Measurements from ENCODE around the gene SEZ6L2. TPM values are rescaled to one million over a fixed set of nuclear protein-coding genes. Genes with fewer than 3 reads are reported as not detected.

SEZ6L2 gene
- total RNA-seq, 6 experiments from 2014 or later = 0.15 to 0.56 (median 0.32) TPM

DNA sequence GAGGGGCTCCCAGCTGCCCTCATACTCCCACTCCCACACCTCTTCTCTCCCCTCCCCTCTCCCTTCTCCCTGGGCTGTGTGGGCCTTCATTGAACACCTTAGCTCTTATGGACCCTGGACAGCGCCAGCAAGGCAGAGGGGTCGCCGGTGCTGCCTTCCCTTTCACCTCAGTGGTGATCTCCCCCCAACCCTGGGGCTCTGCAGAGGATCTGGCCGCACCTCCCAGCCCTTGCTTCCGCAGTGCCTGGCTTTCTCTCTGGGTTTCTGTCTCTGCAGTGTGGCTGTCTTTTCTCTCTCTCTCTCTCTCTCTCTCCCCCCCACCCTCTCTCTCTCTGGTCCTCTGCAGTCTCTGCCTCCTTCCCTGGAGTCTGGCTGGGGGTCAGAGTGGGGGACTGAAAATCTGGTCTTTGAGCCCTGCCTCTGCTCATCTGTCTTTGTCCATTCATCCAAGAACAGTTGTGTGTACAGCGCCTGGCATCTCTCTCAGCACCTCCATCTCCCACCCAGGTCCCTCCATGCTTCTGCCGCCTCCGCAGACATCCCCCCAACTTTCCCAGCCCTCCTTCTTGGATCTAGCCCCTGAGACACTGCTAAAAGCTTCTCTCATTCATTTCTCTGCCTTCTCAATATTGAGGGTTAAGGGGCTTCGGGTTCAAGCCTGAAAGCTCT lies 1.1 kb downstream of the SEZ6L2 start:
- Histone ChIP-seq H3K36me3 (no peaks in the 10 kb centered on the region), H3K27me3 (no peaks in the 10 kb centered on the region), H3K4me3 (no peak overlapping the region), H3K4me1 (no peaks in the 10 kb centered on the region), H3K27ac (no peak overlapping the region), H3K9me3 (no peaks in the 10 kb centered on the region)
- WGBS (ENCODE audit: insufficient coverage, low coverage, low lambda C conversion rate, missing lambda C conversion rate) = 5% methylated on average over 9 of the region's 9 CpGs
- ATAC-seq (no peak), DNase-seq (no peak)
- intact Hi-C loops (cut with DNase I) = no loop called here
- TF ChIP-seq, protein P1, sequence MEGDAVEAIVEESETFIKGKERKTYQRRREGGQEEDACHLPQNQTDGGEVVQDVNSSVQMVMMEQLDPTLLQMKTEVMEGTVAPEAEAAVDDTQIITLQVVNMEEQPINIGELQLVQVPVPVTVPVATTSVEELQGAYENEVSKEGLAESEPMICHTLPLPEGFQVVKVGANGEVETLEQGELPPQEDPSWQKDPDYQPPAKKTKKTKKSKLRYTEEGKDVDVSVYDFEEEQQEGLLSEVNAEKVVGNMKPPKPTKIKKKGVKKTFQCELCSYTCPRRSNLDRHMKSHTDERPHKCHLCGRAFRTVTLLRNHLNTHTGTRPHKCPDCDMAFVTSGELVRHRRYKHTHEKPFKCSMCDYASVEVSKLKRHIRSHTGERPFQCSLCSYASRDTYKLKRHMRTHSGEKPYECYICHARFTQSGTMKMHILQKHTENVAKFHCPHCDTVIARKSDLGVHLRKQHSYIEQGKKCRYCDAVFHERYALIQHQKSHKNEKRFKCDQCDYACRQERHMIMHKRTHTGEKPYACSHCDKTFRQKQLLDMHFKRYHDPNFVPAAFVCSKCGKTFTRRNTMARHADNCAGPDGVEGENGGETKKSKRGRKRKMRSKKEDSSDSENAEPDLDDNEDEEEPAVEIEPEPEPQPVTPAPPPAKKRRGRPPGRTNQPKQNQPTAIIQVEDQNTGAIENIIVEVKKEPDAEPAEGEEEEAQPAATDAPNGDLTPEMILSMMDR (IDR thresholded peaks at IDR 0.05) = no peak
- no peak for TF ChIP-seq POLR2A (IDR thresholded peaks at IDR 0.05)

DNA sequence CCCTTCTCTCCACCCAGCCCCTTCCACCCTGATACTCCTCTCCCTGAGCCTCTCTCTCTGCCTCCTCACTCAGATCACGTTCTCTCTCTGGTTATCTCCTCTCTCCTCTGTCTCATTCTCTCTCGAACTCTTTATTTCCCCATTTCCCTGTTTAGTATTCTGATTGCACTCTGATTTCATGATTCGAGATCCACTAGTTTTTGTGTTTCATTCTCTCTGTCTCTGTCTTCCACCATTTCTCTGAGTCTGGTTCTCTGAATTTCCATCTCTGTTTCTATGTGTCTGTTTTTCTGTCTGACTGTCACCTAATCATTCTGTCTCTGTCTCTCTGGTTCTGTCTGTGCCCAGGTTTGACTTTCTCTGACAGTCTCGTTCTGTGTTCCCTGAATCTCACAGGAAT lies 2.0 kb downstream of the SEZ6L2 start:
- intact Hi-C loops (cut with DNase I) = no loop called here
- no peaks in the 10 kb centered on the region for H3K4me1 ChIP-seq
- no peaks in the 10 kb centered on the region for H3K36me3 ChIP-seq
- DNase-seq = no peak
- 25% methylated on average over 4 of the region's 4 CpGs for WGBS (ENCODE audit: insufficient coverage, low coverage, low lambda C conversion rate, missing lambda C conversion rate)
- H3K27ac ChIP-seq = no peak overlapping the region
- H3K4me3 ChIP-seq = no peak overlapping the region
- TF ChIP-seq POLR2A (IDR thresholded peaks at IDR 0.05) = no peak
- TF ChIP-seq, protein P1 (IDR thresholded peaks at IDR 0.05) = no peak
- no peaks in the 10 kb centered on the region for H3K27me3 ChIP-seq
- no peaks in the 10 kb centered on the region for H3K9me3 ChIP-seq
- no peak for ATAC-seq

DNA sequence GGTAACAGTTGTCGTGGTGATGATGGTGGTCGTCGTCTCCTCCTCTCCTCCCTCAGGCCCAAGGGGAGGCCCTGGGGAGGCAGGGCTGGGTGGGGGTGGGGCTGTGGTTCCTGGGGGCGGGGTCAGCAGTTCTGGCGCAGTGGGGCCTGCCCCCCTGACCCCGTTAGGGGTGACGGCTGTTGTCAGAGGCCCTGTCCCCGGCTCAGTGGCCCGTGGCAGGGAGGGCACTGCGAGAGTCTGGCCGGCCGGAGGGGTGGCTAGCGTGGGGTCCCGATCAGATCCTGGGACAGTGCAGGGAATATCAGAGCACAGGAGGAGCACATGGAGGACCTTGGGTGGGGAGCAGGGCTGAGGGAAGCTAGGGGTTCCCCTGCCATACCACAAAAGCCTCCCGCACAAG lies 2.5 kb downstream of the SEZ6L2 start:
- 35% methylated on average over 5 of the region's 15 CpGs for WGBS (ENCODE audit: insufficient coverage, low coverage, low lambda C conversion rate, missing lambda C conversion rate)
- Histone ChIP-seq H3K4me3 (no peak overlapping the region), H3K27ac (no peak overlapping the region), H3K27me3 (no peaks in the 10 kb centered on the region), H3K36me3 (no peaks in the 10 kb centered on the region), H3K4me1 (no peaks in the 10 kb centered on the region), H3K9me3 (no peaks in the 10 kb centered on the region)
- DNase-seq (no peak), ATAC-seq (no peak)
- TF ChIP-seq POLR2A (IDR thresholded peaks at IDR 0.05) = no peak
- TF ChIP-seq, protein P1 (IDR thresholded peaks at IDR 0.05) = no peak
- intact Hi-C loops (cut with DNase I) = no loop called here

DNA sequence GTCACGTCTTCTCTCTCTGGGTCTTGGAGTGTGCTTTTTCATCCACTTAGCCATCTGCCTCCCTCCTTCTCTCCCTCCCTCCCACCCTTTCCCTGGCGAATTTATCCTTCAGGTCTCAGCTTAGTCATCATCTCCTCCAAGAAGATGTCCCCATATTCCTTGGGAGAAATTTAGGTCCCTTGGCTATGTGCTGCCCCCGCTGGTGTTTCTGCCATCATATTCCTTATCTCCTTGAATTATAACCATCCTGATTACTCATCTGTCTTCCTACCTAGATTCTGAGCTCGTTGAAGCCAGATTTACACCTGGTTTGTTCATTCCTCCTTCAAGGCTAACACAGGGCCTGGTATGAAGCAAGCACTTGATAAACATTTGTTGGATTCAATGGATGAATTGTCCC lies 5.0 kb downstream of the SEZ6L2 start:
- intact Hi-C loops (cut with DNase I) = no loop called here
- no peak for TF ChIP-seq POLR2A (IDR thresholded peaks at IDR 0.05)
- Histone ChIP-seq H3K27ac (no peak overlapping the region), H3K36me3 (no peaks in the 10 kb centered on the region), H3K4me1 (no peaks in the 10 kb centered on the region), H3K4me3 (no peak overlapping the region), H3K27me3 (no peaks in the 10 kb centered on the region), H3K9me3 (no peaks in the 10 kb centered on the region)
- DNase-seq (no peak), ATAC-seq (no peak)
- 47% methylated on average over 3 of the region's 4 CpGs for WGBS (ENCODE audit: insufficient coverage, low coverage, low lambda C conversion rate, missing lambda C conversion rate)

DNA sequence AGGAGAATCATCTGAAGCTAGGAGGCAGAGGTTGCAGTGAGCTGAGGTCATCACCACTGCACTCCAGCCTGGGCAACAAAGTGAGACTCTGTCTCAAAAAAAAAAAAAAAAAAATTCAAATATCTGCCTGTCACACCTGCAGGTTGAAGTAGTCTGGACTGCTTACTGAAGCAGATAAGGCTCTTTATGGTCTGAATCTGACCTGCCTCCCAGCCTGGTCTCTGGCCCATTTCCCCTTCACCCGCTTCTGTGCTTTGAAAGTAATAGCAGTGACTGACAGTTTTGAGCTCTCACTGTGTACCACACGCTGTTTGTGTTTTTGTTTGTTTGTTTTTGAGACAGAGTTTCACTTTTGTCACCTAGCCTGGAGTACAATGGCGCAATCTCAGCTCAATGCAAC lies 5.8 kb downstream of the SEZ6L2 start:
- H3K4me3 ChIP-seq = no peak overlapping the region
- TF ChIP-seq, protein P1 (IDR thresholded peaks at IDR 0.05) = no peak
- TF ChIP-seq POLR2A (IDR thresholded peaks at IDR 0.05) = no peak
- H3K36me3 ChIP-seq = no peaks in the 10 kb centered on the region
- H3K27ac ChIP-seq = no peak overlapping the region
- ATAC-seq = no peak
- no peaks in the 10 kb centered on the region for H3K9me3 ChIP-seq
- WGBS (ENCODE audit: insufficient coverage, low coverage, low lambda C conversion rate, missing lambda C conversion rate) = 94% methylated on average over 2 of the region's 3 CpGs
- no peaks in the 10 kb centered on the region for H3K4me1 ChIP-seq
- H3K27me3 ChIP-seq = no peaks in the 10 kb centered on the region
- DNase-seq = no peak
- intact Hi-C loops (cut with DNase I) = no loop called here

All from right lobe of liver (tissue), 6 donors.